DOHH2 (cell line): ENCODE measurements around the gene P2RX7.

ENCODE experiments used
- H3F3A ChIP-seq: fragments of 200-600 bp; sonication (generic), shearing (Covaris generic); 2 replicates; pipeline ENCODE4 v1.6.0; 2016; ENCODE audit warnings: antibody characterized with exemption, mild to moderate bottlenecking; ENCODE audit not compliant: control insufficient read depth, insufficient read depth
- H3K27ac ChIP-seq: fragments of 200-600 bp; sonication (generic); 2 replicates; pipeline ENCODE4 v1.5.1; 2014; ENCODE audit warnings: low read depth, mild to moderate bottlenecking, low read length, moderate library complexity
- H3K27me3 ChIP-seq: fragments of 200-600 bp; sonication (generic); 2 replicates; pipeline ENCODE4 v1.6.1; 2014; ENCODE audit warnings: mild to moderate bottlenecking, low read length, mixed read lengths; ENCODE audit not compliant: control insufficient read depth
- H3K36me3 ChIP-seq: fragments of 200-600 bp; sonication (generic); 2 replicates; pipeline ENCODE4 v1.6.1; 2014; ENCODE audit warnings: mild to moderate bottlenecking, low read length, moderate library complexity, mixed read lengths; ENCODE audit not compliant: control insufficient read depth
- H3K4me1 ChIP-seq: fragments of 200-600 bp; sonication (generic); 2 replicates; pipeline ENCODE4 v1.6.1; 2014; ENCODE audit warnings: mild to moderate bottlenecking, low read length, mixed read lengths; ENCODE audit not compliant: control insufficient read depth
- H3K4me2 ChIP-seq: fragments of 200-600 bp; sonication (generic); 2 replicates; pipeline ENCODE4 v1.6.0; 2014; ENCODE audit warnings: mild to moderate bottlenecking, low read length, moderate library complexity
- H3K4me3 ChIP-seq: fragments of 200-600 bp; sonication (generic); 2 replicates; pipeline ENCODE4 v1.5.1; 2014; ENCODE audit warnings: mild to moderate bottlenecking, low read length, mixed read lengths
- H3K79me2 ChIP-seq: fragments of 200-600 bp; sonication (generic); 2 replicates; pipeline ENCODE4 v1.6.1; 2014; ENCODE audit warnings: mild to moderate bottlenecking, low read length, mixed read lengths; ENCODE audit not compliant: control insufficient read depth
- H3K9me2 ChIP-seq: fragments of 200-600 bp; sonication (generic); replicated peaks from 2 replicates; pipeline ENCODE4 v1.6.1; 2014; ENCODE audit warnings: mild to moderate bottlenecking, low read length, mixed read lengths; ENCODE audit not compliant: control insufficient read depth
- H3K9me3 ChIP-seq: fragments of 200-600 bp; sonication (generic); 2 replicates; pipeline ENCODE4 v1.6.1; 2014; ENCODE audit warnings: antibody characterized with exemption, low read length, mixed read lengths; ENCODE audit not compliant: control insufficient read depth, insufficient read depth
- H4K20me1 ChIP-seq: fragments of 200-600 bp; sonication (generic); 2 replicates; pipeline ENCODE4 v1.6.0; 2014; ENCODE audit warnings: low read depth, mild to moderate bottlenecking, antibody characterized with exemption, low read length, moderate library complexity; ENCODE audit not compliant: control insufficient read depth, insufficient read depth
- EZH2phosphoT487 ChIP-seq: fragments of 200-600 bp; sonication (generic); IDR thresholded peaks from 2 replicates; pipeline ENCODE4 v1.6.1; 2017; ENCODE audit warnings: borderline replicate concordance, mild to moderate bottlenecking, antibody characterized with exemption, low read length, moderate library complexity, mixed read lengths
- TF ChIP-seq, protein P1 (sequence below): fragments of 200-600 bp; sonication (generic); IDR thresholded peaks from one replicate; pipeline ENCODE4 v1.5.1; 2014; ENCODE audit warnings: antibody characterized with exemption, mild to moderate bottlenecking, low read depth, low read length; ENCODE audit not compliant: poor library complexity, severe bottlenecking

The P2RX7 gene

DNA sequence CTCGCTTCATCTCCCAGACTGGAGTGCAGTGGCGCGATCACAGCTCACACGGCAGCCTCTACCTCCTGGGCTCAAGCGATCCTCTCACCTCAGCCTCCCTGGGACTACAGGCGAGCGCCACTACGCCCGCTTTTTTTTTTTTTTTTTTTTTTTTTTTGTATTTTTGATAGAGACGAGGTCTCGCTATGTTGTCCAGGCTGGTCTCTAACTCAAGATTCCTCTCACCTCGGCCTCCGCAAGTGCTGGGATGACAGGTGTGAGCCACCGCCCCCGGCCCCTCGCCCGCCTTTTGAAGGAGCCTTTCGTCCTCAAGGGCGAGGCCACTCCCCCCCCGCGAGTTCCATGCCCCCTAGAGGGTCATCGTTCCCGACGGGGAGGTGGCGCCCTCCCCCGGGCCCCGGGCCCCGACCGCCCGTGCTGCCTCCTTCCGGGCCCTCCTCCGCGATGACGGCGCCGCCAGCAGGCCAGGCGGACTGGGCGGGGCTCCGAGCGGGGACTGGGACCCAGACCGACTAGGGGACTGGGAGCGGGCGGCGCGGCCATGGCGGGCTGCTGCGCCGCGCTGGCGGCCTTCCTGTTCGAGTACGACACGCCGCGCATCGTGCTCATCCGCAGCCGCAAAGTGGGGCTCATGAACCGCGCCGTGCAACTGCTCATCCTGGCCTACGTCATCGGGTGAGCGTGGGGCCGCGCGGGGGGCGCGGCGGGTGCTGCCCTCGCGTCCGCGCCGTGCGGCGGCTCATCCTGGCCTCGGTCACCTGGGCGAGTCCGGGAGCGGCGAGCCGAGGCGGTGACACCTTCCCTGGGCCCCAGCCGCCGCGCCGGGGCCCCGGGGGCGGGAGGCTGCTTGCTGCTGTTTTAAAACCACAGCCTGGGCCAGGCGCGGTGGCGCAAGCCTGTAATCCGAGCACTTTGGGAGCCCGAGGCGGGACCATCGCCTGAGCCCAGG, 77.2 kb downstream of the P2RX7 start, which contains the start of gene P2RX4:
TSS of gene P2RX4 (plus strand) at position 506 of the 949 bp plus-strand sequence. CDS start at position 542, 36 bp downstream.
- no peaks in the 10 kb centered on the region for H4K20me1 ChIP-seq
- no peaks in the 10 kb centered on the region for H3K36me3 ChIP-seq
- peaks cover 7% of the 10 kb centered on the region for H3K79me2 ChIP-seq
- H3F3A ChIP-seq: no peaks in the 10 kb centered on the region
- H3K4me2 ChIP-seq: peak within 1 kb of the TSS; percentile 76
- H3K9me2 ChIP-seq: no peaks in the 10 kb centered on the region
- peaks cover 21% of the 10 kb centered on the region for H3K4me1 ChIP-seq
- peak within 1 kb of the TSS; percentile 25; the same call in 1 of the 2 replicates for H3K27ac ChIP-seq
- peak within 1 kb of the TSS; percentile 88 for H3K4me3 ChIP-seq
- H3K27me3 ChIP-seq: 0 out of 2 replicates have a peak, but pooled peaks cover 3% of the 10 kb centered on the region
- H3K9me3 ChIP-seq: no peaks in the 10 kb centered on the region
- TF ChIP-seq, protein P1, sequence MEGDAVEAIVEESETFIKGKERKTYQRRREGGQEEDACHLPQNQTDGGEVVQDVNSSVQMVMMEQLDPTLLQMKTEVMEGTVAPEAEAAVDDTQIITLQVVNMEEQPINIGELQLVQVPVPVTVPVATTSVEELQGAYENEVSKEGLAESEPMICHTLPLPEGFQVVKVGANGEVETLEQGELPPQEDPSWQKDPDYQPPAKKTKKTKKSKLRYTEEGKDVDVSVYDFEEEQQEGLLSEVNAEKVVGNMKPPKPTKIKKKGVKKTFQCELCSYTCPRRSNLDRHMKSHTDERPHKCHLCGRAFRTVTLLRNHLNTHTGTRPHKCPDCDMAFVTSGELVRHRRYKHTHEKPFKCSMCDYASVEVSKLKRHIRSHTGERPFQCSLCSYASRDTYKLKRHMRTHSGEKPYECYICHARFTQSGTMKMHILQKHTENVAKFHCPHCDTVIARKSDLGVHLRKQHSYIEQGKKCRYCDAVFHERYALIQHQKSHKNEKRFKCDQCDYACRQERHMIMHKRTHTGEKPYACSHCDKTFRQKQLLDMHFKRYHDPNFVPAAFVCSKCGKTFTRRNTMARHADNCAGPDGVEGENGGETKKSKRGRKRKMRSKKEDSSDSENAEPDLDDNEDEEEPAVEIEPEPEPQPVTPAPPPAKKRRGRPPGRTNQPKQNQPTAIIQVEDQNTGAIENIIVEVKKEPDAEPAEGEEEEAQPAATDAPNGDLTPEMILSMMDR: peak; percentile 65
- TF ChIP-seq EZH2phosphoT487: no peak

- TF ChIP-seq EZH2phosphoT487: no peak
- TF ChIP-seq, protein P1: no peak
- 0 out of 2 replicates have a peak, but pooled peaks cover 3% of the 10 kb centered on the region for H3K27me3 ChIP-seq
- H3K9me3 ChIP-seq: no peaks in the 10 kb centered on the region
- H3K27ac ChIP-seq: no peak overlapping the region
- no peak overlapping the region for H3K4me2 ChIP-seq
- H3K9me2 ChIP-seq: no peaks in the 10 kb centered on the region
- H3F3A ChIP-seq: no peaks in the 10 kb centered on the region
- no peaks in the 10 kb centered on the region for H3K36me3 ChIP-seq
- no peak overlapping the region for H3K4me3 ChIP-seq
- H3K4me1 ChIP-seq: peaks cover 24% of the 10 kb centered on the region
- no peaks in the 10 kb centered on the region for H4K20me1 ChIP-seq
- H3K79me2 ChIP-seq: peaks cover 7% of the 10 kb centered on the region
Observed at GRCh38 chr12:121212875-121213274, 80.2 kb downstream of the P2RX7 start.

GRCh38 chr12:121214166-121214777, 81.6 kb downstream of the P2RX7 start:
- H3K36me3 ChIP-seq: no peaks in the 10 kb centered on the region
- no peaks in the 10 kb centered on the region for H3K9me3 ChIP-seq
- peaks cover 7% of the 10 kb centered on the region for H3K79me2 ChIP-seq
- no peak overlapping the region for H3K4me3 ChIP-seq
- TF ChIP-seq, protein P1: no peak
- TF ChIP-seq EZH2phosphoT487: no peak
- H3K4me1 ChIP-seq: peaks cover 21% of the 10 kb centered on the region
- no peak overlapping the region for H3K27ac ChIP-seq
- no peaks in the 10 kb centered on the region for H4K20me1 ChIP-seq
- H3K9me2 ChIP-seq: no peaks in the 10 kb centered on the region
- H3F3A ChIP-seq: no peaks in the 10 kb centered on the region
- H3K4me2 ChIP-seq: peak overlapping the region; percentile 6; the same call in 1 of the 2 replicates
- H3K27me3 ChIP-seq: no peaks in the 10 kb centered on the region
